ENCODE measurements around the gene VPREB3. TPM values are rescaled to one million over a fixed set of nuclear protein-coding genes. Genes with fewer than 3 reads are reported as not detected.

The VPREB3 gene
- total RNA-seq, 1 donor from 2014 or later, result not detected

DNA sequence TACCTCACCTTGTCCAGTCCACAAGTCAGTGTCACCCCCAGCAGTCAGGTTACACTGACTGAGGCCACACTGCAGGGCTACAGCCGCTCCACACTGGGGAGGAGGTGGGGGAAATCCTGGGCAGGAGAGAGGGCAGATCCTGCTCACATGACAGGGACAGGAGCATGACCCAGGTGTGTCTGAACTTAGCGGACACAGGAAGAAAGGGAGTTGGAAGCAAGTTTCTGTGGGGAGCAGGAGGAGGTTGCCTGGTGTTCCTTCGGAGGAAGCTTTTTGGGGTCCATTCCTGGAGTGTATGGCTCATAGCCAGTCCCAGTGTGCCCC, 24.3 kb upstream of the VPREB3 start:
- H3K27me3 Mint-ChIP-seq (ENCODE audit: low read depth), result no peaks in the 10 kb centered on the region
- H3K36me3 Mint-ChIP-seq, result peaks cover 9% of the 10 kb centered on the region
- peak overlapping the region; percentile 50 for H3K27ac Mint-ChIP-seq
- no peak for DNase-seq (ENCODE audit: low spot score in 2 of 2, unreplicated experiment in 2 of 2)
- H3K4me3 Mint-ChIP-seq, result no peak overlapping the region
- H3K4me1 Mint-ChIP-seq, result peaks cover 35% of the 10 kb centered on the region
- no peaks in the 10 kb centered on the region for H3K9me3 Mint-ChIP-seq
- TF ChIP-seq, protein P1, sequence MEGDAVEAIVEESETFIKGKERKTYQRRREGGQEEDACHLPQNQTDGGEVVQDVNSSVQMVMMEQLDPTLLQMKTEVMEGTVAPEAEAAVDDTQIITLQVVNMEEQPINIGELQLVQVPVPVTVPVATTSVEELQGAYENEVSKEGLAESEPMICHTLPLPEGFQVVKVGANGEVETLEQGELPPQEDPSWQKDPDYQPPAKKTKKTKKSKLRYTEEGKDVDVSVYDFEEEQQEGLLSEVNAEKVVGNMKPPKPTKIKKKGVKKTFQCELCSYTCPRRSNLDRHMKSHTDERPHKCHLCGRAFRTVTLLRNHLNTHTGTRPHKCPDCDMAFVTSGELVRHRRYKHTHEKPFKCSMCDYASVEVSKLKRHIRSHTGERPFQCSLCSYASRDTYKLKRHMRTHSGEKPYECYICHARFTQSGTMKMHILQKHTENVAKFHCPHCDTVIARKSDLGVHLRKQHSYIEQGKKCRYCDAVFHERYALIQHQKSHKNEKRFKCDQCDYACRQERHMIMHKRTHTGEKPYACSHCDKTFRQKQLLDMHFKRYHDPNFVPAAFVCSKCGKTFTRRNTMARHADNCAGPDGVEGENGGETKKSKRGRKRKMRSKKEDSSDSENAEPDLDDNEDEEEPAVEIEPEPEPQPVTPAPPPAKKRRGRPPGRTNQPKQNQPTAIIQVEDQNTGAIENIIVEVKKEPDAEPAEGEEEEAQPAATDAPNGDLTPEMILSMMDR (IDR thresholded peaks at IDR 0.05; ENCODE audit: unreplicated experiment), result no peak

GRCh38 chr22:23777776-23778576, 23.8 kb upstream of the VPREB3 start:
- no peak for DNase-seq (ENCODE audit: low spot score in 2 of 2, unreplicated experiment in 2 of 2)
- Mint-ChIP-seq H3K4me1 (peaks cover 40% of the 10 kb centered on the region), H3K4me3 (no peak overlapping the region), H3K9me3 (no peaks in the 10 kb centered on the region), H3K36me3 (peaks cover 9% of the 10 kb centered on the region), H3K27me3 (ENCODE audit: low read depth) (no peaks in the 10 kb centered on the region), H3K27ac (no peak overlapping the region)
- TF ChIP-seq, protein P1 (IDR thresholded peaks at IDR 0.05; ENCODE audit: unreplicated experiment), result no peak

DNA sequence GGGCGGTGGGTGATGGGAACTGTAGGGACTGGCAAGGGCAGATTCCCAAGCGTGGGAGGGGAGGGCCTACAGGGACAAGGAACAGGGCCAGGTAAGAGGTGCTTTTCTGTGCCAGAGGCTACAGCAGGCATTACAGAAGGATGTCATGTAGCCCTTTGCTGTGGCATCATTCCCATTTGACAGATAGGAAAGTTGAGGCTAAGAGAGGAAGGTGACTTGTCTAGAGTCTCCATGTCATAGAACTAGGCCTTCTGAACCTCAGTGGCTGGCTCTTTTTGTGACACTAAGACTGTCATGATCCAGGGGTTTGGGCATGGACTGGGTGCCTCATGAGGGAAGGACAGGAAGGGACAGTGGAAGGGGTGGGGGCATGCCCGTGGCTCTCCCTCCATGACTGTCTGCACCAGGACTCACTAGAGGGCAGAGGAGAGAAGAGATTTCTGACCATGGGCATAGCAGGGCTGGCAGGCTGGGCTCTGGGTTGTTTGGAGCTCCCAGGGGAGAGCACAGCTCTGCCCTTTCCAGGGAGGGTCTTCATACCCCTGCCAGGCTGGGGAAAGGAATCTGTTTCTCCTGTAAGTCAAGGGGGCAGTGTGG, 21.7 kb upstream of the VPREB3 start:
- Mint-ChIP-seq H3K9me3 (no peaks in the 10 kb centered on the region), H3K4me3 (peak overlapping the region; percentile 46), H3K27ac (peak overlapping the region; percentile 81), H3K4me1 (peaks cover 43% of the 10 kb centered on the region), H3K36me3 (peaks cover 3% of the 10 kb centered on the region), H3K27me3 (ENCODE audit: low read depth) (no peaks in the 10 kb centered on the region)
- TF ChIP-seq, protein P1 (IDR thresholded peaks at IDR 0.05; ENCODE audit: unreplicated experiment), result no peak
- no peak for DNase-seq (ENCODE audit: low spot score in 2 of 2, unreplicated experiment in 2 of 2)

DNA sequence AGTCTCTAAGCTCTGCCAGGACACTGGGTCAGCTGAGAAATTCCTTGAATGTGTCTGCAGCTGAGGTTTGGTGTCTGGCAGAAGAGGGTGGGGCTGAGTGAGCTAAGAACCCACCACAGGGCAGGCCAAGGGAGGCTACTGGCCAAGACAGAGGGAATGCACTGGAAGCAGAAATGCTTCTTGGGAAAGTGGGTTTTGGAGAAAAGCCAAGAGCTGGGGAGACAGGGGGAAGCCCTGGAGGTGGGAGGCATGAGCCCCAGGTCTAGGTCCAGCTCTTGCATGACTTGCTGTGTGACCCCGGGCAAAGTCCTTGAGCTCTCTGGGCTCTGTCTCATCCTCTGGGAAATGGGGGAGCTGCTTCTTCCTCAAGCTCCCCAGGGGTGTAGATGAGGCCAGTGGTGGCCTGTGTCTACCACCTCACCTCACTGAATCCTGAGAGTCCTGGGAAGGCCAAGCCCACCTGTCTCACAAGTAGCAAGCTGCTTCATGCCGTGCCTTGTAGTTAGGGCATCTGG, 20.8 kb upstream of the VPREB3 start:
- no peaks in the 10 kb centered on the region for H3K9me3 Mint-ChIP-seq
- H3K4me3 Mint-ChIP-seq, result peak overlapping the region; percentile 73
- H3K27ac Mint-ChIP-seq, result peak overlapping the region; percentile 79
- no peak for DNase-seq (ENCODE audit: low spot score in 2 of 2, unreplicated experiment in 2 of 2)
- H3K36me3 Mint-ChIP-seq, result peaks cover 3% of the 10 kb centered on the region
- TF ChIP-seq, protein P1 (IDR thresholded peaks at IDR 0.05; ENCODE audit: unreplicated experiment), result no peak
- H3K4me1 Mint-ChIP-seq, result peaks cover 44% of the 10 kb centered on the region
- no peaks in the 10 kb centered on the region for H3K27me3 Mint-ChIP-seq (ENCODE audit: low read depth)

DNA sequence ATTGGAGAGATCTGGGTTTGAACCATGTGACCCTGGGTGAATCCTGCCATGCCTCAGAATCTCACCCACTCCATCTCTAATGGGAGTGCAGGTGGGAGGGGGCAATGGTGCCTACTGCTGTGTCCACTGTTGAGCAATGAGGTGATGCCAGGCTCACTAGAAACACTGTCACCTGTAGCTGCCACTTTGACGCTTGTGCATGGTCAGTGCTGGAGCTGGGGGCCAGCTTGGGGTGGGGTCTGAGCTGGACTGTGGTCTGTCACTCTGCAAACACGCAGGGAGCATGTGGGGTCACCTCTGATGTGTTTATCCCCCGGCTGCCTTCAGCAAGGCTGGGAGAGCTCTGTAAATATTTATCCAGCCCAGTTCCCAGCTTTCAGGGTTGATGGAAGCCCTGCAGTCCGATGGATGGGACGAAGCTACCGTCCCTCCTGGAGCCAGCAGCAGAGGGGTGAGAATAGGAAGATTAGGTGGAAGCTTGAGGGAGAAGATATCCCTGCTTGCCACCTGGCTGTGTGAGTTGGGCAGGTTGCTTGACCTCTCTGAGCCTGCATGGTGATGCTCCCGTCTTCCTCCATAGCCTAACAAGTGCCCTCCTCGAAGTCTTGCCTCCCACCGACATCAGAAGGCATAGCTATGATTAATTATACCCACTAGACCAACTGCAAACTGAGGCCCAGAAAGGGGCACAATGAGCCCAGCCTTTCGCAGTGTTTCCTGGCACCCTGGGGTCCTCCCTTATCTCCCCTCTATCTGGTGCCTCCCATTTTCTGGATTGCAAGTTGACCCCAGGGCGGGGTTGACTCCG, 20.1 kb upstream of the VPREB3 start:
- no peak for DNase-seq (ENCODE audit: low spot score in 2 of 2, unreplicated experiment in 2 of 2)
- TF ChIP-seq, protein P1 (IDR thresholded peaks at IDR 0.05; ENCODE audit: unreplicated experiment), result no peak
- peak overlapping the region; percentile 79 for H3K27ac Mint-ChIP-seq
- no peaks in the 10 kb centered on the region for H3K9me3 Mint-ChIP-seq
- H3K27me3 Mint-ChIP-seq (ENCODE audit: low read depth), result no peaks in the 10 kb centered on the region
- H3K4me1 Mint-ChIP-seq, result peaks cover 45% of the 10 kb centered on the region
- peak overlapping the region; percentile 73 for H3K4me3 Mint-ChIP-seq
- H3K36me3 Mint-ChIP-seq, result no peaks in the 10 kb centered on the region
